Measurements from ENCODE around the gene XYLT1.
A peak's percentile ranks its signal among the peaks of the same experiment; 100 is the strongest.

XYLT1 gene

DNA sequence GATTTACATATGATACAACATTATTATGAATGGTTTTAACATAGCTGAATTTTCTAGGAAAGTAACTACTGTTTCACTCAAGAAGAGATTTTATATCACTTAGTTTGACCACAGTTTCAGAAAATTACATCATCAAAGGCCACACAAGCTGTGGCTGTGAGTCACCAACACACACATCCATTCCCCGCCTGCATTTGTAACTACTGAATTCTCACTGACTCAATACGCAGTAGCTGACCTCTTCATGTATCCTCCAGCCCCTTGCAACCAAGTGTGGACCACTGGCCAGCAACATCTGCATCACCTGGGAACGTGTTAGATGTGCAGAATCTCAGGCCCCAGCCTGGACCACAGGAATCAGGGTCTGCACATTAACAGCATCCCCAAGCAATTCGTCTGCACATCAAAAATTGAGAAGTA, 197.6 kb downstream of the XYLT1 start:
- DNase-seq (ENCODE audit: low spot score): peak; percentile 68
- in situ Hi-C loops (cut with MboI; ENCODE audit: low pct_unique_long_range_greater_than_20kb, low sequenced_read_pairs, unreplicated experiment): no loop called here

DNA sequence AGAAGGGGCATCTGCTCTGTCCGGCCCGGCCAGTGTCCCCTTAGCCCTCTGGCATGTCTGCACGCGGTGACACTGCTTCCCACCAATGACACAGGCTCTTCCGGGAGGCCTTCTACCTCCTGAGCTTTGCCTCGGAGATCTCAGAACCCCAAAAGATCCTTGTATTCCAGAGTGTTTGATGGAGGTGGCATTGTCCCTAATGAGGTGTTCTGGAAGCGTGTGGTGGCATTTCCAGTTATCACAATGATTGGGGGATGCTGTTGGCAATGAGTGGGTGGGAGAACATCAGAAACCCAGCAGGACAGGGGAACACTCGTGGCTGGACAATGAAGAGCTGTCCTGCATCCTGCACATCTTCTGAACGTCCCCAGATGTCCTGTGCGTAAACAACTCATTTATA, 198.0 kb downstream of the XYLT1 start:
- no peak for DNase-seq (ENCODE audit: low spot score)
- TF ChIP-seq, protein P1, sequence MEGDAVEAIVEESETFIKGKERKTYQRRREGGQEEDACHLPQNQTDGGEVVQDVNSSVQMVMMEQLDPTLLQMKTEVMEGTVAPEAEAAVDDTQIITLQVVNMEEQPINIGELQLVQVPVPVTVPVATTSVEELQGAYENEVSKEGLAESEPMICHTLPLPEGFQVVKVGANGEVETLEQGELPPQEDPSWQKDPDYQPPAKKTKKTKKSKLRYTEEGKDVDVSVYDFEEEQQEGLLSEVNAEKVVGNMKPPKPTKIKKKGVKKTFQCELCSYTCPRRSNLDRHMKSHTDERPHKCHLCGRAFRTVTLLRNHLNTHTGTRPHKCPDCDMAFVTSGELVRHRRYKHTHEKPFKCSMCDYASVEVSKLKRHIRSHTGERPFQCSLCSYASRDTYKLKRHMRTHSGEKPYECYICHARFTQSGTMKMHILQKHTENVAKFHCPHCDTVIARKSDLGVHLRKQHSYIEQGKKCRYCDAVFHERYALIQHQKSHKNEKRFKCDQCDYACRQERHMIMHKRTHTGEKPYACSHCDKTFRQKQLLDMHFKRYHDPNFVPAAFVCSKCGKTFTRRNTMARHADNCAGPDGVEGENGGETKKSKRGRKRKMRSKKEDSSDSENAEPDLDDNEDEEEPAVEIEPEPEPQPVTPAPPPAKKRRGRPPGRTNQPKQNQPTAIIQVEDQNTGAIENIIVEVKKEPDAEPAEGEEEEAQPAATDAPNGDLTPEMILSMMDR (IDR thresholded peaks at IDR 0.05; ENCODE audit: extremely low read depth, insufficient read depth, missing control alignments): no peak
- in situ Hi-C loops (cut with MboI; ENCODE audit: low pct_unique_long_range_greater_than_20kb, low sequenced_read_pairs, unreplicated experiment): no loop called here

More for the DNA sequence above, 197.6 kb downstream of the XYLT1 start:
- TF ChIP-seq, protein P1 (IDR thresholded peaks at IDR 0.05; ENCODE audit: extremely low read depth, insufficient read depth, missing control alignments): no peak

DNA sequence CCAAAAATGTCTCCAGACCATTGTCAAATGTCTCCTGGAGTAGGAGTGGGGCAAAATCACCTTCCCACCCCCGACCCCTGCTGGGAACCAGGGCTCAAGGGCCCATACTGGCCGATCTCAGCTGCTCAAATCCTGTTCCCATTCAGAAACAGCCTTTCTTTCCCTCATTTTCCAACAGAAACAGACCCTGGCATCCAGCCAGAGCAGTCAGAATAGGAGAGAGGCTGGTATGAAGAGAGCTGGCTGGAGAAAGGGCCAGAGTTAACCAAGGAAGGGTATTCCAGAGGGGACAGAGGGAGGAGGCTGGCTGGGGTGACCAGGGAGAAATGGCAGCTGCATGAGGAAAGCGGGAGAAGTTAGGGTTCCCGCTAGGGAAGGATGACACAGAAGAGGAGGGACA, 199.1 kb downstream of the XYLT1 start:
- DNase-seq (ENCODE audit: low spot score): no peak
- TF ChIP-seq, protein P1 (IDR thresholded peaks at IDR 0.05; ENCODE audit: extremely low read depth, insufficient read depth, missing control alignments): no peak
- in situ Hi-C loops (cut with MboI; ENCODE audit: low pct_unique_long_range_greater_than_20kb, low sequenced_read_pairs, unreplicated experiment): no loop called here

DNA sequence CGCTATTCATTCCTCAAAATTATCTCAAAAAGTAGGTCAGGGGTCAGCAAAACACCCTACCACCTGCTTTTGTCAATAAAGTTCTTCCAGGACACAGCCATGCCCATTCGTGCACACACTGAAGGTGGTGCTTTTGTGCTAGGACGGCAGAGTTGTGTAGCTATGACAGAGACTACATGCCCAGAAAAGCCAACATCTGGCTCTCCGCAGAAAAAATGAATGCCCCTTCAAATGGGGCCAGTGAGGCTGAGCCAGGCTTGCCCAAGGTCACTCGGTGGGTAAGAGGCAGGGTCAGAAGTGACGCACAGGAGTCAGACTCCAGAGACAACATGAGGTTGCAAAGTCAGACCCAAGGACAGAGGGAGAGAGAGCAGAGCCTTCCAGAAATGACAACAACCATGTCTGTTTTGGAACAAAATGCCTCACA, 200.1 kb downstream of the XYLT1 start:
- in situ Hi-C loops (cut with MboI; ENCODE audit: low pct_unique_long_range_greater_than_20kb, low sequenced_read_pairs, unreplicated experiment): no loop called here
- DNase-seq (ENCODE audit: low spot score): no peak
- TF ChIP-seq, protein P1 (IDR thresholded peaks at IDR 0.05; ENCODE audit: extremely low read depth, insufficient read depth, missing control alignments): no peak

DNA sequence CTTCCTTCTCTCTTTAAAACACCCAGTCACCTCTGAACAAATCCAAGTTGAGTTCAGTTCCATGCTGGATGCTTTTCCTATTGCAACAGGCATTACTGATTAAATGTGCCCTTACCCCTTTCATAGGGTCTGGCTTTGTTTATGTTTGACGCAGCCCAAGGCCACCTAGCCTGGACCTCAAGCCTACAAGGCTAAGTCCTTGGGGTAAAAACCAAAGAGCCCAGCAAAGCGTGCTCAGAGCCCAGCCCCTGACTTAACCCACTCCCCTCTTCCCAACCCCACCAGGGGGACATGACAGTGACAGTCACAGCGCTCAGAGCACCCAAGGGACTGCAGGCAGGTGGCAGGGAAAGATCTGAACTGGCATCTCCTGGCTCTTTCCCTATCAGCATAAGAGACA, 200.6 kb downstream of the XYLT1 start:
- in situ Hi-C loops (cut with MboI; ENCODE audit: low pct_unique_long_range_greater_than_20kb, low sequenced_read_pairs, unreplicated experiment): no loop called here
- TF ChIP-seq, protein P1 (IDR thresholded peaks at IDR 0.05; ENCODE audit: extremely low read depth, insufficient read depth, missing control alignments): no peak

DNA sequence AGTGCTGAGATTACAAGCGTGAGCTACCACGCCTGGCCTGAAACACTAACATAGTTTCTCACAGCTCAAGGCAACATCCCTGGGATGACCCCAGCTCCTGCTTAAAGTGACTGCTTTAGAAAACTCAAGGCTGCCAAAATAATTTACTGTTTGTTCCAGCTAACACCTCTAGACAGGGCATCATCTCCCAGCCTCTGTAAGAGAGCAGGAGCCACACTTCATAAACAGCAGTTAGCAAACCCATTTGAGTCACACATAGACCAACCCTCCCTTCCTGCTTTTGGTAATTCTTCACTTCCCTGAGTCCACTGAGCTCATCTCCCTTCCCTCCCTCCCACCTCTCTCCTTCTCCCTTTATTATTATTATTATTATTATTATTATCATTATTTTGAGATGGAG, 201.3 kb downstream of the XYLT1 start:
- no peak for DNase-seq (ENCODE audit: low spot score)
- TF ChIP-seq, protein P1 (IDR thresholded peaks at IDR 0.05; ENCODE audit: extremely low read depth, insufficient read depth, missing control alignments): no peak
- in situ Hi-C loops (cut with MboI; ENCODE audit: low pct_unique_long_range_greater_than_20kb, low sequenced_read_pairs, unreplicated experiment): no loop called here

More for the DNA sequence above, 200.6 kb downstream of the XYLT1 start:
- no peak for DNase-seq (ENCODE audit: low spot score)

Data from GM13977 (cell line).